Natural killer cell (primary cell): ENCODE measurements around the gene PORCN. TPM values are rescaled to one million over a fixed set of nuclear protein-coding genes. Genes with fewer than 3 reads are reported as not detected.

ENCODE experiments used
- ATAC-seq, 3 donors: fragments of 150-1000 bp in 2 of 3; fragments of 200-7000 bp in 1 of 3; cut with Tn5 transposase; 1 replicate in 1 of 3; 2 replicates in 2 of 3; pipeline ENCODE4 v1.10.0; 2021; ENCODE audit warnings: mild to moderate bottlenecking in 2 of 3, moderate library complexity in 2 of 3
- DNase-seq, 2 donors: peaks; one replicate each; pipeline versions ENCODE4 v3.0.0 to v3.0.0-alpha.2; 2013 to 2021; ENCODE audit warnings: mixed read lengths in 1 of 2
- H3K27ac ChIP-seq: one replicate; pipeline ENCODE4 v1.5.1; 2013; ENCODE audit warnings: mild to moderate bottlenecking, low read length
- H3K27me3 ChIP-seq: one replicate; pipeline ENCODE4 v1.6.1; 2013; ENCODE audit warnings: low read length; ENCODE audit not compliant: control insufficient read depth, insufficient read depth
- H3K36me3 ChIP-seq: one replicate; pipeline ENCODE4 v1.6.1; 2013; ENCODE audit warnings: low read length; ENCODE audit not compliant: control insufficient read depth, insufficient read depth
- H3K4me1 ChIP-seq: one replicate; pipeline ENCODE4 v1.6.1; 2013; ENCODE audit warnings: low read length; ENCODE audit not compliant: control insufficient read depth, insufficient read depth
- H3K4me3 ChIP-seq: one replicate; pipeline ENCODE4 v1.5.1; 2013; ENCODE audit warnings: low read length
- H3K9me3 ChIP-seq: one replicate; pipeline ENCODE4 v1.6.1; 2013; ENCODE audit warnings: low read length; ENCODE audit not compliant: control insufficient read depth, insufficient read depth
- H3K27ac Mint-ChIP-seq, 2 donors: one replicate each; pipeline ENCODE4 v1.8.0; 2022; ENCODE audit warnings: mild to moderate bottlenecking in 2 of 2, mixed read lengths in 2 of 2, moderate library complexity in 1 of 2
- H3K27me3 Mint-ChIP-seq, 2 donors: one replicate each; pipeline ENCODE4 v1.8.0; 2022; ENCODE audit warnings: low read depth in 2 of 2, mixed read lengths in 2 of 2
- H3K36me3 Mint-ChIP-seq: one replicate; pipeline ENCODE4 v1.8.0; 2022; ENCODE audit warnings: mixed read lengths
- H3K4me1 Mint-ChIP-seq, 2 donors: one replicate each; pipeline ENCODE4 v1.8.0; 2022; ENCODE audit warnings: mixed read lengths in 2 of 2
- H3K4me3 Mint-ChIP-seq: one replicate; pipeline ENCODE4 v1.8.0; 2022; ENCODE audit warnings: mild to moderate bottlenecking, moderate library complexity, mixed read lengths
- H3K9me3 Mint-ChIP-seq, 2 donors: one replicate each; pipeline ENCODE4 v1.8.0; 2022; ENCODE audit warnings: mixed read lengths in 2 of 2
- WGBS: methylation state at CpG from one replicate; pipeline ENCODE4 v1.1.7; 2013; ENCODE audit warnings: missing lambda C conversion rate; ENCODE audit not compliant: insufficient coverage; 5-methylcytosine and 5-hydroxymethylcytosine counted together
- intact Hi-C: fragments of 100-400 bp; cut with micrococcal nuclease; formaldehyde crosslinking; loops from one replicate; pipeline ENCODE4 v1.14.2; 2022
- total RNA-seq, 4 donors: library from RNA; stranded (reverse); fragments of 120-200 nt in 1 of 4; gene quantifications; one replicate each; pipeline versions ENCODE4 v1.2.3 to v1.2.4, GENCODE V29; 2013 to 2022
- TF ChIP-seq, protein P1 (sequence below): fragments of 200-600 bp; IDR thresholded peaks from one replicate; pipeline ENCODE4 v1.8.0; 2022; ENCODE audit warnings: antibody characterized with exemption

The PORCN gene
- total RNA-seq, 3 donors from 2014 or later (not counting 1 experiment from before 2014, with no cell fraction given) = 29.6 to 33.1 (median 31.1) TPM

DNA sequence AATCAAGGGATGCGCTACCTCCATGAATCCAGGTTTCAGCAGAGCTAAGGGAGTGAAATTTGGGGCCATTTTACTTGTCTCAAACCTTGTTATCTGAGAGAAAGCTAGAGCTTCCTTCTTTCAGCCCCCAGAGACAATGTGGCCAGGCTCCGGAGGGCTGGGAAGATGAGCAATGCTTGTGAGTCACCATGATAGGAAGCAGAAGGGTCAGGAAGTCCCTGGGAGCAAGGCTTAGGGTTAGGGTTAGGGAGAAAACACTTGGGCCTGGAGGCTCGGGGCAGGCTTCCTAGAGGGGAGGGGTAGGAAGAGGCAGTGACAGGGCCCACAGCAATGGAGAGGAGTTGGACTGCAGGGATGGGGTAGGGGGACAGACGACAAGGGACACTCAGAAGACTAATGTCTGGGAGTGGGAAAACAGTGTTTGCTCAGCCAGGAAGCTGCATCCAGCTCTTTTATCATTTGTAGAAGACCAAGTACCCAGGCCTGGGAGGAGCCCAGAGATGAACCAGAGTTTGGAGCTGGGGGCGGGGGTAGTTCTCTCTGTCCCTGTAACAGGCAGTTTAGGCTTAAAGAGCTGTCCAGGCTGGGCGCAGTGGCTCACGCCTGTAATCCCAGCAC is 16.4 kb upstream of the PORCN start:
- WGBS = 81% methylated on average over 6 of the region's 7 CpGs
- H3K4me1 ChIP-seq = peaks cover 15% of the 10 kb centered on the region
- Mint-ChIP-seq H3K27me3 (no peaks in the 10 kb centered on the region), H3K36me3 (no peaks in the 10 kb centered on the region), H3K4me3 (no peak overlapping the region), H3K9me3 (no peaks in the 10 kb centered on the region), H3K4me1 (peaks cover 13 to 14% of the 10 kb centered on the region in 2 donors), H3K27ac (no peak overlapping the region)
- no peaks in the 10 kb centered on the region for H3K9me3 ChIP-seq
- intact Hi-C loops = no loop called here
- DNase-seq (no peak), ATAC-seq (no peak)
- no peaks in the 10 kb centered on the region for H3K27me3 ChIP-seq
- H3K36me3 ChIP-seq = no peaks in the 10 kb centered on the region
- TF ChIP-seq, protein P1, sequence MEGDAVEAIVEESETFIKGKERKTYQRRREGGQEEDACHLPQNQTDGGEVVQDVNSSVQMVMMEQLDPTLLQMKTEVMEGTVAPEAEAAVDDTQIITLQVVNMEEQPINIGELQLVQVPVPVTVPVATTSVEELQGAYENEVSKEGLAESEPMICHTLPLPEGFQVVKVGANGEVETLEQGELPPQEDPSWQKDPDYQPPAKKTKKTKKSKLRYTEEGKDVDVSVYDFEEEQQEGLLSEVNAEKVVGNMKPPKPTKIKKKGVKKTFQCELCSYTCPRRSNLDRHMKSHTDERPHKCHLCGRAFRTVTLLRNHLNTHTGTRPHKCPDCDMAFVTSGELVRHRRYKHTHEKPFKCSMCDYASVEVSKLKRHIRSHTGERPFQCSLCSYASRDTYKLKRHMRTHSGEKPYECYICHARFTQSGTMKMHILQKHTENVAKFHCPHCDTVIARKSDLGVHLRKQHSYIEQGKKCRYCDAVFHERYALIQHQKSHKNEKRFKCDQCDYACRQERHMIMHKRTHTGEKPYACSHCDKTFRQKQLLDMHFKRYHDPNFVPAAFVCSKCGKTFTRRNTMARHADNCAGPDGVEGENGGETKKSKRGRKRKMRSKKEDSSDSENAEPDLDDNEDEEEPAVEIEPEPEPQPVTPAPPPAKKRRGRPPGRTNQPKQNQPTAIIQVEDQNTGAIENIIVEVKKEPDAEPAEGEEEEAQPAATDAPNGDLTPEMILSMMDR = no peak
- H3K27ac ChIP-seq = no peak overlapping the region
- no peak overlapping the region for H3K4me3 ChIP-seq

DNA sequence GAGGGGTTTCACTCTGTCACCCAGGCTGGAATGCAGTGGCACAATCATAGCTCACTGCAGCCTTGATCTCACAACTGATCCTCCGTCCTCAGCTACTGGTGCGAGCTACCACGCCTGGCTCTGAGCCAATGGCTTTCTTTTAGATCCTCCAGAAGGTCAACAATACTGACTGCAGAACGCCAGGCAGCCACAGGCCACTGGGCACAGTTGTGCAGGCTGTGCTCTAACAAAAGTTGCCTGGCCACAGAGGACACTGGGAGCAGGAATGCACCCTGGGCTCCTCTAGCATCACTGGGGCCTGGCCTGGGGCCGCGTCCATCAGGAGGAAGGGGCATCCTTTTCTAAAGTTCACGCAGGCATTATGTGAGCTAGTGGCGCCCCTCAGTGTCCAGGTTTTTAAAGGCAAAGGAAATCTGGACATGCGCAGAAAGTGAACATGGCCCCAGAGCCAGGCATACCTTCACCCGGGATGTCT is 14.9 kb upstream of the PORCN start:
- H3K4me3 Mint-ChIP-seq = no peak overlapping the region
- intact Hi-C loops = no loop called here
- no peak overlapping the region for H3K27ac Mint-ChIP-seq

DNA sequence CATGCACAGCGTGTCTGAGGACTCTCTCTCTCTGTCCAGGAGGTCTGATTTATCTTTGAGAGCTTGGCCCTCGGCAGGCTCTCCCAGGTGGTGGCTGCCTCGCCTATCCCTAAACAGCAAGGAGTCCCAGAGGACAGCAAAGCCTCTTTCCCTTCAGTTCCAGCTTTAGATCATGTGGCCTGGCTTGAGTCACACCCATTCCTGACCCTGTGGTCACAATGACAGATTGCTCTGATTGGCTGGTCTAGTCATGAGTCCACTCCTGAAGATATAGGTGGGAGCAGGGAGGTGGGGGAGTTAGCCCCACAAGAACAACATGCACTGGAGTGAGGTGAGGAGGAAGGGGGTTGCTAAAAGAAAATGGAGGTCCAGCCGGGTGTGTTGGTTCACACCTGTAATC is 12.1 kb upstream of the PORCN start:
- no peak for DNase-seq
- H3K27ac ChIP-seq = no peak overlapping the region
- ATAC-seq = no peak
- H3K4me3 Mint-ChIP-seq = no peak overlapping the region
- intact Hi-C loops = no loop called here
- TF ChIP-seq, protein P1 = no peak
- H3K4me1 Mint-ChIP-seq = no peaks in the 10 kb centered on the region
- H3K27me3 ChIP-seq = no peaks in the 10 kb centered on the region
- no peak overlapping the region for H3K4me3 ChIP-seq
- H3K36me3 ChIP-seq = no peaks in the 10 kb centered on the region
- H3K4me1 ChIP-seq = no peaks in the 10 kb centered on the region
- no peaks in the 10 kb centered on the region for H3K27me3 Mint-ChIP-seq
- no peak overlapping the region for H3K27ac Mint-ChIP-seq
- H3K36me3 Mint-ChIP-seq = no peaks in the 10 kb centered on the region
- no peaks in the 10 kb centered on the region for H3K9me3 ChIP-seq
- no peaks in the 10 kb centered on the region for H3K9me3 Mint-ChIP-seq
- WGBS = 96% methylated on average over 3 of the region's 4 CpGs

More for the DNA sequence above, 14.9 kb upstream of the PORCN start:
- Mint-ChIP-seq H3K9me3 (no peaks in the 10 kb centered on the region), H3K27me3 (no peaks in the 10 kb centered on the region), H3K36me3 (no peaks in the 10 kb centered on the region), H3K4me1 (peaks cover 0 to under 1% of the 10 kb centered on the region in 2 donors)
- ATAC-seq (no peak), DNase-seq (peak in 1 of 2 donors; percentile 9)
- no peak overlapping the region for H3K27ac ChIP-seq
- peaks cover under 1% of the 10 kb centered on the region for H3K4me1 ChIP-seq
- 64% methylated on average over 10 of the region's 10 CpGs for WGBS
- H3K36me3 ChIP-seq = no peaks in the 10 kb centered on the region
- TF ChIP-seq, protein P1 = no peak
- no peaks in the 10 kb centered on the region for H3K9me3 ChIP-seq
- H3K4me3 ChIP-seq = no peak overlapping the region
- no peaks in the 10 kb centered on the region for H3K27me3 ChIP-seq

DNA sequence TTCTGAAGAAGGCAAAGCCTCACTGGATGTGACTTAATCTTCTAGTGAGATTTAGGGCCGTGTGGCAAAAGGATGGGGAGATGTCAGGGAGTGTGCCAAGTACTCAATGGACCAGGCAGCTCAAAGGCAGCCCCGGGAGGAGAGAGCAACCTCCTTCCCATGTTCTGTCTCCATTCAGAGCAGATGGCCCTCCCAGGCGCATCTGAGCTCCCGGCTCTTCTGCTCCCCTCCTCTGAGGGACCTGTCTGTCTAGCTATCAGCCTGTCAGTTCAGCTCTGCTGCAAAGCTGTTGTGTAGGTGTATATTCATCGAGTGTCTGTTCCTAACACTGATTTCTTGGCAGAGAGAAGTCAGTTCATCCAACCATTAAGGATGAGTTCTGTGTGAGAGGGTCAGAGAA is 10.9 kb upstream of the PORCN start:
- Mint-ChIP-seq H3K4me1 (no peaks in the 10 kb centered on the region), H3K4me3 (no peak overlapping the region), H3K27ac (no peak overlapping the region), H3K9me3 (no peaks in the 10 kb centered on the region), H3K27me3 (no peaks in the 10 kb centered on the region), H3K36me3 (no peaks in the 10 kb centered on the region)
- Histone ChIP-seq H3K27ac (no peak overlapping the region), H3K27me3 (no peaks in the 10 kb centered on the region), H3K36me3 (no peaks in the 10 kb centered on the region), H3K9me3 (no peaks in the 10 kb centered on the region), H3K4me1 (no peaks in the 10 kb centered on the region), H3K4me3 (no peak overlapping the region)
- intact Hi-C loops = no loop called here
- ATAC-seq = no peak
- 89% methylated on average over 4 of the region's 5 CpGs for WGBS
- DNase-seq = no peak
- TF ChIP-seq, protein P1 = no peak
